A549 treated with AZD9567 at 1 μM for 4 hours (cell line): Measurements from ENCODE around the gene ZBTB44. TPM values are rescaled to one million over a fixed set of nuclear protein-coding genes. Genes with fewer than 3 reads are reported as not detected.

Source experiments
- total RNA-seq: library from RNA; stranded (reverse); fragments of 200-300 nt; extraction: Qiagen RNA extraction; gene quantifications from 5 replicates; pipeline ENCODE4 v1.2.3, GENCODE V29; 2022; ENCODE audit not compliant: insufficient read depth

ZBTB44 gene, protein sequence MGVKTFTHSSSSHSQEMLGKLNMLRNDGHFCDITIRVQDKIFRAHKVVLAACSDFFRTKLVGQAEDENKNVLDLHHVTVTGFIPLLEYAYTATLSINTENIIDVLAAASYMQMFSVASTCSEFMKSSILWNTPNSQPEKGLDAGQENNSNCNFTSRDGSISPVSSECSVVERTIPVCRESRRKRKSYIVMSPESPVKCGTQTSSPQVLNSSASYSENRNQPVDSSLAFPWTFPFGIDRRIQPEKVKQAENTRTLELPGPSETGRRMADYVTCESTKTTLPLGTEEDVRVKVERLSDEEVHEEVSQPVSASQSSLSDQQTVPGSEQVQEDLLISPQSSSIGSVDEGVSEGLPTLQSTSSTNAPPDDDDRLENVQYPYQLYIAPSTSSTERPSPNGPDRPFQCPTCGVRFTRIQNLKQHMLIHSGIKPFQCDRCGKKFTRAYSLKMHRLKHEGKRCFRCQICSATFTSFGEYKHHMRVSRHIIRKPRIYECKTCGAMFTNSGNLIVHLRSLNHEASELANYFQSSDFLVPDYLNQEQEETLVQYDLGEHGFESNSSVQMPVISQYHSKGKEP
- total RNA-seq, result 5.7 to 9.1 TPM (median 6.7 TPM) in 5 replicates

DNA sequence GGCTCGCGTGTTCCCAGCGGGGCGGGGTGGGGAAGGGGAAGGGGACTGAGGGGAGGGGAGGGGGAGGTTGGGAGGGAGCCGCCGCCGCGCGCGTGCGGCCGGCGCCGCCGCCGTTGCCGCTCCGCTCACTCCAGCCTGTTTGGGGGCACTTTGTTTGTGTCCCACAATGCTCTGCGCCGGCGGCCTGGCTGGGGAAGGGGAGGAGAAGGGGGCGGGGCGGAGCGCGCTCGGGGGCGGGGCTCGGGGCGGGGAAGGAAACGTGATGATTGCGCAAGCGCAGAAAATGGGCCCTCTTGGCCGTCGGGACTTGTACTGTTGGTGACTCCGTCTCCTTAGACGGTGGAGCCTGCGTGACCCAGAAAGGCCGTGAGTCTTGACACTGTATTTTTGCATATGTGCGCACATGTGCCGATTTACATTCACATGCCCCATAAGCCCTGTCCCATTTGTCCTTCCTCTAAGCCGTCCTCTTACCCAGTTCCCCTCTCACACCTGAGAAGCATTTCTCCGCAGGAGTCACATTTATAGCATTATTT, at the start of gene ZBTB44:
TSS of gene ZBTB44 (minus strand) at position 168 of the 536 bp plus-strand sequence. CDS start 53,044 bp downstream, outside the sequence.

Other genes starting within 250 kb of the ZBTB44 start
- 159 to 186 TPM (median 183 TPM) in 5 replicates for gene APLP2, start 245.0 kb downstream of the ZBTB44 start, total RNA-seq
- gene ST14, start 155.1 kb downstream of the ZBTB44 start, total RNA-seq, result 0.02 to 0.15 TPM (median 0.06 TPM) in 4 of 5 replicates, not detected in the other
- 0.98 to 1.2 TPM (median 1.1 TPM) in 5 replicates for gene ADAMTS8, start 113.7 kb upstream of the ZBTB44 start, total RNA-seq
- gene ADAMTS15, start 133.7 kb upstream of the ZBTB44 start, total RNA-seq, result 3.4 to 6.8 TPM (median 5.8 TPM) in 5 replicates